ENCODE results near the gene NOTUM. TPM values are rescaled to one million over a fixed set of nuclear protein-coding genes. Genes with fewer than 3 reads are reported as not detected.

NOTUM gene
- total and polyA plus RNA-seq, 10 of the 15 experiments (the other 5 are each of a cell fraction or from before 2014, with no cell fraction given), result 0.04 to 0.13 TPM; not detected in 8

- H3K4me2 ChIP-seq (ENCODE audit: control insufficient read depth, insufficient read depth), result no peak overlapping the region
- H3K27ac ChIP-seq (ENCODE audit: control insufficient read depth, insufficient read depth), result no peak overlapping the region
- POLR2A ChIA-PET, result no interaction called here
- TF ChIP-seq, protein P1, sequence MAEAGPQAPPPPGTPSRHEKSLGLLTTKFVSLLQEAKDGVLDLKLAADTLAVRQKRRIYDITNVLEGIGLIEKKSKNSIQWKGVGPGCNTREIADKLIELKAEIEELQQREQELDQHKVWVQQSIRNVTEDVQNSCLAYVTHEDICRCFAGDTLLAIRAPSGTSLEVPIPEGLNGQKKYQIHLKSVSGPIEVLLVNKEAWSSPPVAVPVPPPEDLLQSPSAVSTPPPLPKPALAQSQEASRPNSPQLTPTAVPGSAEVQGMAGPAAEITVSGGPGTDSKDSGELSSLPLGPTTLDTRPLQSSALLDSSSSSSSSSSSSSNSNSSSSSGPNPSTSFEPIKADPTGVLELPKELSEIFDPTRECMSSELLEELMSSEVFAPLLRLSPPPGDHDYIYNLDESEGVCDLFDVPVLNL (IDR thresholded peaks at IDR 0.05; ENCODE audit: low read depth, low read length), result no peak
- TF ChIP-seq POLR2A (IDR thresholded peaks at IDR 0.05; ENCODE audit: low read depth, low read length) (peak; percentile 43; the same call in 1 of the 2 replicates), NBN (IDR thresholded peaks at IDR 0.05) (no peak), ZNF384 (IDR thresholded peaks at IDR 0.05; ENCODE audit: borderline replicate concordance, low read depth, low read length) (no peak), SIX5 (IDR thresholded peaks at IDR 0.05; ENCODE audit: low read depth, low read length, severe bottlenecking) (no peak)
- no peak overlapping the region for H3K4me3 ChIP-seq
- no peak overlapping the region for H2AFZ ChIP-seq (ENCODE audit: control insufficient read depth, low read depth, low read length)
- FAIRE-seq (no peak), ATAC-seq (no peak), DNase-seq (ENCODE audit: low read depth, low spot score) (no peak)
- no TSS peak for BruUV-seq (replicated peaks)
- no peak overlapping the region for H3K9ac ChIP-seq (ENCODE audit: control insufficient read depth, insufficient read depth, low read length)
- SMC1A ChIA-PET (ENCODE audit: uncharacterized antibody, unreplicated experiment), result no interaction called here
- H3K4me1 ChIP-seq (ENCODE audit: control insufficient read depth, insufficient read depth, low read length), result no peaks in the 10 kb centered on the region
- H4K20me1 ChIP-seq (ENCODE audit: control insufficient read depth, insufficient read depth), result no peaks in the 10 kb centered on the region
- H3K27me3 ChIP-seq (replicated peaks in 1 of 2; ENCODE audit: control insufficient read depth in 2 of 2, insufficient read depth in 2 of 2, low read length in 1 of 2), result no peaks in the 10 kb centered on the region
- WGBS (ENCODE audit: insufficient coverage, insufficient replicate concordance, low lambda C conversion rate, missing lambda C conversion rate), result 85% methylated on average over 29 of the region's 30 CpGs
- no peaks in the 10 kb centered on the region for H3K36me3 ChIP-seq (ENCODE audit: control insufficient read depth in 2 of 2, insufficient read depth in 2 of 2, low read length in 1 of 2)
- CTCF ChIA-PET, result interaction anchor here (1.2 kb wide), 1 partner anchor 15 kb away, joined by 4 read pairs; no protein-coding TSS in a partner anchor
- in situ Hi-C loops (cut with MboI), result no loop called here
- RAD21 ChIA-PET (ENCODE audit: unreplicated experiment), result no interaction called here
- intact Hi-C loops (cut with micrococcal nuclease; ENCODE audit: unreplicated experiment), result no loop called here
- H3K79me2 ChIP-seq (ENCODE audit: control insufficient read depth, insufficient read depth, low read length), result no peaks in the 10 kb centered on the region
- no peaks in the 10 kb centered on the region for H3K9me3 ChIP-seq (replicated peaks; ENCODE audit: control insufficient read depth, insufficient read depth, low read length)
Measured at GRCh38 chr17:82005701-82006348, 44.8 kb upstream of the NOTUM start.
